Transverse colon (tissue), 4 donors: Measurements from ENCODE around the gene TXNDC16. TPM values are rescaled to one million over a fixed set of nuclear protein-coding genes. Genes with fewer than 3 reads are reported as not detected.
A peak's percentile ranks its signal among the peaks of the same experiment; 100 is the strongest.

Experiments
- DNase-seq: peaks from one replicate; pipeline ENCODE4 v3.0.0-alpha.2; 2019
- H3K27ac ChIP-seq, 4 donors: fragments of 200-600 bp; sonication (generic); 2 replicates each; pipeline ENCODE4 v1.5.1; 2016 to 2018; ENCODE audit warnings: inconsistent platforms in 4 of 4
- H3K27me3 ChIP-seq: fragments of 200-600 bp; sonication (generic); 2 replicates; pipeline ENCODE4 v1.5.1; 2017; ENCODE audit warnings: inconsistent platforms
- H3K36me3 ChIP-seq, 4 donors: fragments of 200-600 bp; sonication (generic); 2 replicates each; pipeline ENCODE4 v1.5.1; 2017 to 2019; ENCODE audit warnings: inconsistent platforms in 4 of 4
- H3K4me1 ChIP-seq, 4 donors: fragments of 200-600 bp; sonication (generic); 2 replicates each; pipeline ENCODE4 v1.5.1; 2017 to 2020; ENCODE audit warnings: inconsistent platforms in 4 of 4
- H3K4me3 ChIP-seq, 4 donors: fragments of 200-600 bp; sonication (generic); 1 replicate in 1 of 4; 2 replicates in 3 of 4; pipeline versions ENCODE4 v1.5.1 to v1.6.1; 2017 to 2019; ENCODE audit warnings: inconsistent platforms in 4 of 4
- H3K9me3 ChIP-seq, 2 donors: fragments of 200-600 bp; sonication (generic); 2 replicates each; pipeline ENCODE4 v1.5.1; 2017 to 2019; ENCODE audit warnings: inconsistent platforms in 2 of 2
- CTCF ChIP-seq, 5 experiments: fragments of 200-600 bp in 3 of 5; fragments of 450-650 bp in 2 of 5; sonication (generic) in 3 of 5; IDR thresholded peaks; 1 replicate in 2 of 5; 2 replicates in 3 of 5; pipeline ENCODE4 v1.5.1; 2016 to 2017; ENCODE audit warnings: antibody characterized with exemption in 5 of 5, inconsistent platforms in 3 of 5, mild to moderate bottlenecking in 2 of 5, moderate library complexity in 1 of 5
- EP300 ChIP-seq: sonication (generic); formaldehyde crosslinking; IDR thresholded peaks from one replicate; pipeline ENCODE4 v1.6.1; 2017; ENCODE audit warnings: antibody characterized with exemption, low read depth
- POLR2A ChIP-seq: fragments of 450-650 bp; IDR thresholded peaks from one replicate; pipeline ENCODE4 v1.6.1; 2016; ENCODE audit warnings: antibody characterized with exemption, mild to moderate bottlenecking, moderate library complexity
- POLR2AphosphoS5 ChIP-seq, 3 donors: sonication (generic); formaldehyde crosslinking; IDR thresholded peaks; one replicate each; pipeline ENCODE4 v1.6.1; 2016; ENCODE audit warnings: antibody characterized with exemption in 3 of 3
- WGBS, 2 donors: methylation state at CpG; one replicate each; pipeline ENCODE4 v1.1.5; 2018; ENCODE audit warnings: low coverage in 1 of 2; 5-methylcytosine and 5-hydroxymethylcytosine counted together
- in situ Hi-C, 4 donors: fragments of 200-750 bp; cut with MboI; loops; one replicate each; pipeline versions ENCODE4 v1.15.0 to v1.15.1; 2017; ENCODE audit warnings: low sequenced_read_pairs in 3 of 4, low pct_ligation_motif_present in 1 of 4, low pct_unique_long_range_greater_than_20kb in 1 of 4
- intact Hi-C: fragments of 100-400 bp; cut with DNase I; formaldehyde crosslinking; loops from one replicate; pipeline ENCODE4 v1.15.1; 2023; ENCODE audit warnings: low total_unique reads
- total RNA-seq, 4 donors: library from RNA; depleted of rRNA; stranded (reverse); fragments of >200 nt; gene quantifications; one replicate each; pipeline ENCODE4 v1.1.0, GENCODE V29; 2016

The TXNDC16 gene
- total RNA-seq, 4 donors from 2014 or later, result 5.6 to 11.1 (median 7.1) TPM; not detected in 1

GRCh38 chr14:52494444-52494843, 57.9 kb downstream of the TXNDC16 start:
- Histone ChIP-seq H3K27me3 (no peaks in the 10 kb centered on the region), H3K4me1 (no peaks in the 10 kb centered on the region), H3K27ac (no peak overlapping the region), H3K36me3 (peaks cover 0 to 9% (median 2%) of the 10 kb centered on the region in 4 donors), H3K4me3 (no peak overlapping the region), H3K9me3 (peaks cover 12 to 13% of the 10 kb centered on the region in 2 donors)
- no peak for DNase-seq
- TF ChIP-seq POLR2A (no peak), POLR2AphosphoS5 (IDR thresholded peaks at IDR 0.05) (no peak), CTCF (IDR thresholded peaks at IDR 0.05) (no peak), EP300 (no peak)
- intact Hi-C loops (no loop called here), in situ Hi-C loops (loop anchor here in 1 of 4 donors (25.0 kb wide), 1 partner anchor 482 kb away; no protein-coding TSS in a partner anchor)
- WGBS, 2 donors, result 87% methylated on average over 1 of the region's 1 CpG; no CpG with 5 or more reads in 1 of the 2 donors

GRCh38 chr14:52485350-52485960, 66.8 kb downstream of the TXNDC16 start:
- no peak overlapping the region for H3K4me3 ChIP-seq
- intact Hi-C loops, result no loop called here
- TF ChIP-seq EP300, result no peak
- no peak for TF ChIP-seq POLR2AphosphoS5 (IDR thresholded peaks at IDR 0.05)
- TF ChIP-seq CTCF (IDR thresholded peaks at IDR 0.05), result no peak
- in situ Hi-C loops, result loop anchor here in 1 of 4 donors (25.0 kb wide), 1 partner anchor 473 kb away; no protein-coding TSS in a partner anchor
- no peaks in the 10 kb centered on the region for H3K27me3 ChIP-seq
- H3K36me3 ChIP-seq, result no peaks in the 10 kb centered on the region
- H3K27ac ChIP-seq, result no peak overlapping the region
- H3K4me1 ChIP-seq, result no peaks in the 10 kb centered on the region
- no peaks in the 10 kb centered on the region for H3K9me3 ChIP-seq
- 80 to 86% methylated on average over 3 to 4 of the region's 4 CpGs for WGBS, 2 donors
- no peak for DNase-seq

GRCh38 chr14:52481864-52482263, 70.4 kb downstream of the TXNDC16 start:
- Histone ChIP-seq H3K4me1 (no peaks in the 10 kb centered on the region), H3K4me3 (no peak overlapping the region), H3K27ac (no peak overlapping the region), H3K36me3 (peaks cover 0 to 5% (median 0%) of the 10 kb centered on the region in 4 donors), H3K9me3 (no peaks in the 10 kb centered on the region), H3K27me3 (no peaks in the 10 kb centered on the region)
- no peak for TF ChIP-seq EP300
- TF ChIP-seq CTCF (IDR thresholded peaks at IDR 0.05), result no peak
- TF ChIP-seq POLR2AphosphoS5 (IDR thresholded peaks at IDR 0.05), result no peak
- TF ChIP-seq POLR2A, result no peak
- intact Hi-C loops (no loop called here), in situ Hi-C loops (loop anchor here in 1 of 4 donors (25.0 kb wide), 1 partner anchor 470 kb away; no protein-coding TSS in a partner anchor)
- DNase-seq, result no peak

GRCh38 chr14:52473557-52473956, 78.7 kb downstream of the TXNDC16 start:
- peaks cover 0 to 4% of the 10 kb centered on the region in 2 donors for H3K9me3 ChIP-seq
- no peak overlapping the region for H3K4me3 ChIP-seq
- intact Hi-C loops (loop anchor here (5.0 kb wide), 1 partner anchor 176 kb away; no protein-coding TSS in a partner anchor), in situ Hi-C loops (loop anchor here in 3 of 4 donors (5.0 to 10.0 kb wide), 2 partner anchors 169 to 171 kb away; no protein-coding TSS in a partner anchor)
- TF ChIP-seq CTCF (IDR thresholded peaks at IDR 0.05), result peak; percentile 37 to 62 (median 42)
- no peak for TF ChIP-seq POLR2AphosphoS5 (IDR thresholded peaks at IDR 0.05)
- no peak for DNase-seq
- H3K27me3 ChIP-seq, result no peaks in the 10 kb centered on the region
- no peak overlapping the region for H3K27ac ChIP-seq
- H3K36me3 ChIP-seq, result peaks cover 0 to 7% (median 0%) of the 10 kb centered on the region in 4 donors
- 3 to 18% methylated on average over 1 of the region's 1 CpG for WGBS, 2 donors
- peaks cover 0 to 7% (median 3%) of the 10 kb centered on the region in 4 donors for H3K4me1 ChIP-seq
